Measurements from ENCODE around the gene TAAR2.

Gene TAAR2

GRCh38 chr6:132663661-132664060 lies 39.6 kb upstream of the TAAR2 start:
- TF ChIP-seq CTCF (IDR thresholded peaks at IDR 0.05; ENCODE audit: low read length, missing control alignments): no peak
- no peak overlapping the region for H3K4me3 ChIP-seq (replicated peaks; ENCODE audit: low read depth, low read length)
- no peak for DNase-seq (ENCODE audit: low read depth)

GRCh38 chr6:132661906-132662305 lies 37.8 kb upstream of the TAAR2 start:
- no peak overlapping the region for H3K4me3 ChIP-seq (replicated peaks; ENCODE audit: low read depth, low read length)
- DNase-seq (ENCODE audit: low read depth): no peak

GRCh38 chr6:132659082-132659481 lies 35.0 kb upstream of the TAAR2 start, which contains the start of gene TAAR1:
TAAR1 (minus strand) TSS chr6:132659182; CDS start chr6:132646003, 13,179 bp downstream.
- H3K4me3 ChIP-seq (replicated peaks; ENCODE audit: low read depth, low read length): no peak within 1 kb of the TSS
- TF ChIP-seq CTCF (IDR thresholded peaks at IDR 0.05; ENCODE audit: low read length, missing control alignments): no peak
- no peak for DNase-seq (ENCODE audit: low read depth)

More at GRCh38 chr6:132661906-132662305, 37.8 kb upstream of the TAAR2 start:
- TF ChIP-seq CTCF (IDR thresholded peaks at IDR 0.05; ENCODE audit: low read length, missing control alignments): no peak

GRCh38 chr6:132651062-132651461 lies 27.0 kb upstream of the TAAR2 start:
- H3K4me3 ChIP-seq (replicated peaks; ENCODE audit: low read depth, low read length): no peak overlapping the region
- DNase-seq (ENCODE audit: low read depth): no peak
- no peak for TF ChIP-seq CTCF (IDR thresholded peaks at IDR 0.05; ENCODE audit: low read length, missing control alignments)

- no peak overlapping the region for H3K4me3 ChIP-seq (replicated peaks; ENCODE audit: low read depth, low read length)
- no peak for TF ChIP-seq CTCF (IDR thresholded peaks at IDR 0.05; ENCODE audit: low read length, missing control alignments)
- no peak for DNase-seq (ENCODE audit: low read depth)
Observed at GRCh38 chr6:132650429-132650828, 26.4 kb upstream of the TAAR2 start.

GRCh38 chr6:132648828-132649227 lies 24.8 kb upstream of the TAAR2 start:
- H3K4me3 ChIP-seq (replicated peaks; ENCODE audit: low read depth, low read length): no peak overlapping the region
- no peak for TF ChIP-seq CTCF (IDR thresholded peaks at IDR 0.05; ENCODE audit: low read length, missing control alignments)
- DNase-seq (ENCODE audit: low read depth): no peak

GRCh38 chr6:132648356-132648755 lies 24.3 kb upstream of the TAAR2 start:
- H3K4me3 ChIP-seq (replicated peaks; ENCODE audit: low read depth, low read length): no peak overlapping the region
- DNase-seq (ENCODE audit: low read depth): peak; percentile 61
- no peak for TF ChIP-seq CTCF (IDR thresholded peaks at IDR 0.05; ENCODE audit: low read length, missing control alignments)
